GM12865 (cell line): Measurements from ENCODE around the gene SMPD3.
A peak's percentile ranks its signal among the peaks of the same experiment; 100 is the strongest.

Experiments used
- DNase-seq: peaks from one replicate; pipeline ENCODE4 v3.0.0; 2010; ENCODE audit warnings: low read depth
- H3K4me3 ChIP-seq: 2 replicates; pipeline ENCODE4 v1.5.1; 2011; ENCODE audit warnings: mild to moderate bottlenecking, low read depth, low read length, control low read depth
- TF ChIP-seq, protein P1 (sequence below): IDR thresholded peaks from 2 replicates; pipeline ENCODE4 v1.5.1; 2011; ENCODE audit warnings: low read length, control low read depth, low read depth, inconsistent platforms; ENCODE audit not compliant: insufficient read depth; ENCODE audit errors: missing control alignments

SMPD3 gene

DNA sequence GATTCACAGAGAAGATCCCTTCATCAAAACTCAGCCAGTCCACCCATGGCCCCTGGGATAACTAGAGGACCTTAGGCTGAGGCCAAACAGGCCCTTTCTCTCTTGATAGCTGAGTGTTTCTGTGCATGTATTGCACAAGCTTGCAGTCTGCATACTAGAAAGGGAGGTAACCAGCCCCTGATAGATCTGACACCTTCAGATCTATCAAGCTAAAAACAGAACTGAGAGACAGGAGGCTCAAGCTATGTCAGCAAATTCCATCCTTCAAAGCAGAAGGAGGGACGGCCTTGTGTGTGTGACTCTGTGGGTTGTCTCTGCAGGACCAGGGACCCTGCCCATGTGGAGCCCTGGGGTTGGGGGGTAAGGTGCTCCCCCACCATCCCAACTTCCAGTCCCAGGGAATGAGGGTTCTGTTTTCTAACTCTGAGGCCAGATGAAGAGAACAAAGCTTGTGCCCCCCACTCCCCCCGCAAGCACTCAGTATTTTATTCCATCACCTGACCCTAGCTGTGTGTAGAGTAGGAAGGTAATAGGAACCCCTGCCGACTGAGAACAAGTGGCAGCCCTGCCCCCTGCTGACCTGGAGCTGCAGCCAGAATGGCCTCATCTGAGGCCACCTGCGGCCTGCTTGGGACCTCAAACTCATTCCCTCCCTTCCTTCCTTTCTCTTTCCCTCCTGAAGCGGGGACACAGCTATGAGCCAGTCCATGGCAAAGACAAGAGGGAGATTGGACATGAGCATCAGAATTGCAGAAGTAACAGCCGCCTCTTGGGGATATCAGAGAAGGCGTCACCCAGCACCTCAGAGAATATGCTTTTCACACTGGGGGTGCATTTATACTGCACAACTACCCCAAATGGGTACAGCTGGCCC lies 63.8 kb downstream of the SMPD3 start:
- DNase-seq: peak; percentile 53
- TF ChIP-seq, protein P1, sequence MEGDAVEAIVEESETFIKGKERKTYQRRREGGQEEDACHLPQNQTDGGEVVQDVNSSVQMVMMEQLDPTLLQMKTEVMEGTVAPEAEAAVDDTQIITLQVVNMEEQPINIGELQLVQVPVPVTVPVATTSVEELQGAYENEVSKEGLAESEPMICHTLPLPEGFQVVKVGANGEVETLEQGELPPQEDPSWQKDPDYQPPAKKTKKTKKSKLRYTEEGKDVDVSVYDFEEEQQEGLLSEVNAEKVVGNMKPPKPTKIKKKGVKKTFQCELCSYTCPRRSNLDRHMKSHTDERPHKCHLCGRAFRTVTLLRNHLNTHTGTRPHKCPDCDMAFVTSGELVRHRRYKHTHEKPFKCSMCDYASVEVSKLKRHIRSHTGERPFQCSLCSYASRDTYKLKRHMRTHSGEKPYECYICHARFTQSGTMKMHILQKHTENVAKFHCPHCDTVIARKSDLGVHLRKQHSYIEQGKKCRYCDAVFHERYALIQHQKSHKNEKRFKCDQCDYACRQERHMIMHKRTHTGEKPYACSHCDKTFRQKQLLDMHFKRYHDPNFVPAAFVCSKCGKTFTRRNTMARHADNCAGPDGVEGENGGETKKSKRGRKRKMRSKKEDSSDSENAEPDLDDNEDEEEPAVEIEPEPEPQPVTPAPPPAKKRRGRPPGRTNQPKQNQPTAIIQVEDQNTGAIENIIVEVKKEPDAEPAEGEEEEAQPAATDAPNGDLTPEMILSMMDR: no peak
- no peak overlapping the region for H3K4me3 ChIP-seq

DNA sequence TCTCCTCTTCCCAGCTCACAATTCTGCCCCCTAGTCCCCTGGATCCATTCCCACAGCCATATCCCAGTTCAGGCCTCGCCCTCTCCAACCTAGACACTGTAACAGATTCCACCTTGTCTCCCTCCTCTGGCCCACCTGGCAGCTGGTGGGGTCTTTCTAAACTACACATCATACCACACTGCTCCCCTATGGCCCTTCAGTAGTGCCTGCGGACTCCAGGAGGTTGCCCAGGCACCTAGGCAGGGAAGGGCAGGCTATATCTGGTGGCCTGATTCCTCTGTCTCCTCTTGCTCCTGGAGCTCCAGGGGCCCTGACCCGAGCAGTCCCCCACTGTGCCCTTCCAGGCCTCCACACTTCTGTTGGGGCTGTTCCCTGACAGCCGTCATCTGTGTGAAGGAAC lies 64.5 kb downstream of the SMPD3 start:
- H3K4me3 ChIP-seq: no peak overlapping the region
- no peak for DNase-seq
- TF ChIP-seq, protein P1: no peak

GRCh38 chr16:68382296-68382718 lies 66.0 kb downstream of the SMPD3 start:
- TF ChIP-seq, protein P1: peak; percentile 44
- peak; percentile 58 for DNase-seq
- no peak overlapping the region for H3K4me3 ChIP-seq

DNA sequence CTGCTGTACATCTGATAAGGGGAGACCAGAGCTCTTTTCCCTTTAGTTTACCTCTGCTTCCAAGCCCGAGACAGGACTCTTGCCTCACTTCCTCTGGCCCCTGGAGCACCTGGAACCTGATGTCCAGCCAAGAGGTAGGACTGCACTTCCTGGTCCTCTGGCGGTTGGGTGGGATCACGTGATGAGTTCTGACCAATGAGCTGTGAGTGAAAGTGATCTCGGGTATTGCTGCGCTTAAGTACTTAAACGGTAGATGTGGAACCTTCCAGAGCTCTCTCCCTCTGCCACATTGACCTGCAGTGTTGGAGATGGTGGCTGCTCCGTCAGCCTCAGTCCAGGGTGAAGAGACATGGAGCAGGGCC lies 67.0 kb downstream of the SMPD3 start:
- TF ChIP-seq, protein P1: no peak
- DNase-seq: no peak
- no peak overlapping the region for H3K4me3 ChIP-seq

- TF ChIP-seq, protein P1: no peak
- no peak overlapping the region for H3K4me3 ChIP-seq
- DNase-seq: no peak
These were observed 67.5 kb downstream of the SMPD3 start for GRCh38 chr16:68380676-68381362.

DNA sequence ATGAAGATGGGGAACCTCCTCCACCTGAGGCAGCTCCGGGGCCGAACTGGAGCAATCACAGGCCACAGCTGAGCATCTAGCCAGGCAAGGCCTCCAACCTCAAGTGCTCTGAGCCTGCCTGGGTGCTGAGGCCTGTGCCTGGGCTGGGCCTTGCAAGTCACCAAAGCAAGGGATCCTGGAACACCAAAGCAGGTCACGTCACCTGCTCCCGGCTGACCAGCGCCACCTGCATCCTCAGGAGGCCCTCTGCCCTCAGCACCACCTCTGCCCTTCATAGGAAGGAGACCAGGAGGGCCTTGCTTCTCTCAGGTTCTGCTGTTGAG lies 68.0 kb downstream of the SMPD3 start:
- DNase-seq: no peak
- no peak overlapping the region for H3K4me3 ChIP-seq
- TF ChIP-seq, protein P1: no peak
